HG02973 (cell line): ENCODE data around the gene CAPN13.

Source experiments
- ATAC-seq: cut with Tn5 transposase; IDR thresholded peaks from one replicate; pipeline ENCODE4 v1.9.1; 2021; ENCODE audit warnings: moderate library complexity; ENCODE audit not compliant: unreplicated experiment

CAPN13 gene

GRCh38 chr2:30786923-30787685 lies 20.1 kb downstream of the CAPN13 start:
- no peak for ATAC-seq

GRCh38 chr2:30784682-30785081 lies 22.6 kb downstream of the CAPN13 start:
- ATAC-seq, result no peak

GRCh38 chr2:30781961-30782533 lies 25.2 kb downstream of the CAPN13 start:
- ATAC-seq, result no peak

GRCh38 chr2:30781451-30781850 lies 25.8 kb downstream of the CAPN13 start:
- no peak for ATAC-seq

GRCh38 chr2:30780776-30781330 lies 26.4 kb downstream of the CAPN13 start:
- no peak for ATAC-seq

- no peak for ATAC-seq
Observed at GRCh38 chr2:30778611-30779010, 28.6 kb downstream of the CAPN13 start.

- no peak for ATAC-seq
Observed at GRCh38 chr2:30777661-30778505, 29.4 kb downstream of the CAPN13 start.

- ATAC-seq, result no peak
Observed at GRCh38 chr2:30776831-30777635, 30.2 kb downstream of the CAPN13 start.

- no peak for ATAC-seq
Observed at GRCh38 chr2:30775833-30776232, 31.4 kb downstream of the CAPN13 start.

GRCh38 chr2:30772021-30772705 lies 35.1 kb downstream of the CAPN13 start:
- ATAC-seq, result no peak

GRCh38 chr2:30770816-30771576 lies 36.2 kb downstream of the CAPN13 start:
- no peak for ATAC-seq

- ATAC-seq, result no peak
Observed at GRCh38 chr2:30769891-30770462, 37.3 kb downstream of the CAPN13 start.

- ATAC-seq, result no peak
Observed at GRCh38 chr2:30769481-30769780, 37.8 kb downstream of the CAPN13 start.

- ATAC-seq, result no peak
Observed at GRCh38 chr2:30768708-30769480, 38.4 kb downstream of the CAPN13 start.

- no peak for ATAC-seq
Observed at GRCh38 chr2:30768036-30768686, 39.1 kb downstream of the CAPN13 start.

- ATAC-seq, result no peak
Observed at GRCh38 chr2:30766666-30767065, 40.6 kb downstream of the CAPN13 start.

- ATAC-seq, result no peak
Observed at GRCh38 chr2:30765876-30766470, 41.3 kb downstream of the CAPN13 start.

- no peak for ATAC-seq
Observed at GRCh38 chr2:30765191-30765590, 42.1 kb downstream of the CAPN13 start.
